ENCODE results near the gene CIT. TPM values are rescaled to one million over a fixed set of nuclear protein-coding genes. Genes with fewer than 3 reads are reported as not detected.

The CIT gene
- total RNA-seq, 1 donor from 2014 or later, result 85.9 TPM

DNA sequence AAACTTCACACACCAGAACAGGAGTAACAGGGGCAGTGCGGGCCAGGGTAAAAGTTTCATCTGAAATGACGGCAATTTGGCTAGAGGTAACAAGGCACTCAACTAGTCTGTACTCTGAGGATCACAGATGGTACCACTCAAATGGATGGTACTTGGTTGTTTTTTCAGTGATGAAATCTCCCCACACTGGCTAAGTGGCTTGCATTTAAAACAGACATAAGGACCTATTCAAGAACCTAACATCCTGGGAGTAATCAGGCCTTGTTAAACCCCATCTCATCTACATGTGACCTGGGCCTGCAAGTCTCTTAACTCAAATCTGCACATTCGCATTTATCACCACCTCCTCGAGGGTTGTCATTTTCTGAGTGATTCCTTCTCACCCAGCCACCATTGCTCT is 118.4 kb downstream of the CIT start:
- no peak for TF ChIP-seq CTCF (conservative IDR thresholded peaks at IDR 0.05)
- Mint-ChIP-seq H3K27me3 (ENCODE audit: low read depth) (no peaks in the 10 kb centered on the region), H3K9me3 (no peaks in the 10 kb centered on the region), H3K4me1 (peaks cover 12% of the 10 kb centered on the region), H3K27ac (ENCODE audit: unreplicated experiment) (peak overlapping the region; percentile 85), H3K4me3 (no peak overlapping the region), H3K36me3 (ENCODE audit: low read depth) (peaks cover 45% of the 10 kb centered on the region)
- DNase-seq (ENCODE audit: low read depth, low spot score), result no peak

DNA sequence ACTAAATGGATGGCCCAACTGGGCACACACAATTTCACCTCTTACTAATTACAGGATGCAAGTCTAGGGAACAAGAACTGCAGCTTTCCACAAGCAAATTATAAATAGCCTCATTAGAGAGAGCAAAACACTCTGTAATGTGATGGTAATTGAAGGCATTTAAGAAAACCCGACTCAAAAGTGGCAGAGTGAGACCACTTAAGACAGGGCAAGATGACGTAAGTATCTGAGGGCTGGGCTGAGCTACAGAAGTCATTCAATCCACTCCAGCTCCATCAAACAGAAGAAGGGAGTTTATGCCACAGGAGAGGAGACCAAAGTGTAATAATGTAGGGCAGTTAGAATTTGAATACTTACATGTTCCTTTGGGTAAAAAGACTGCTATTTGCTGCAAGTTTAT is 118.9 kb downstream of the CIT start:
- no peak for DNase-seq (ENCODE audit: low read depth, low spot score)
- Mint-ChIP-seq H3K36me3 (ENCODE audit: low read depth) (peaks cover 41% of the 10 kb centered on the region), H3K4me3 (no peak overlapping the region)

DNA sequence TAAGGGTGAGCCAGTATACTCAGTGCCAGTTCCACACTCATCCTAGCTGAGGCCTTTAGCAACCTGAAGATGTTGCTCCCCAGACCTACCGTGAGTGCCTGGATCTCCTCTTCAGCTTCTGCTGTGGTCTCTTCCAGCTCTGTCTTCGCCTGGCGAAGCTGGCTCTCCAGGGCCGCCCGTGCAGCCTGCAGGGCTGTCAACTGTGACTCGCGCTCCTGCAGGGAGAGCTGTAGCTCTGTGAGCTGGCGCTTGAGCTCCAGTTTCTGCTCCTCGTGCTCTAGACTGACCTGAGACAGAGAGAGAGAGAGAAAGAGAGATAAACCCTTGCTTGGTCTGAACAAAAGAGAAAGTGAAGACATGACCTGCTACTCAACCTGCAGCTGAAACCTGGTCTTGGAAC is 125.2 kb downstream of the CIT start:
- Mint-ChIP-seq H3K4me3 (no peak overlapping the region), H3K4me1 (no peaks in the 10 kb centered on the region), H3K36me3 (ENCODE audit: low read depth) (peaks cover 31% of the 10 kb centered on the region), H3K27ac (ENCODE audit: unreplicated experiment) (peak overlapping the region; percentile 54), H3K9me3 (no peaks in the 10 kb centered on the region), H3K27me3 (ENCODE audit: low read depth) (no peaks in the 10 kb centered on the region)
- no peak for TF ChIP-seq CTCF (conservative IDR thresholded peaks at IDR 0.05)
- no peak for DNase-seq (ENCODE audit: low read depth, low spot score)

More for the DNA sequence above, 118.9 kb downstream of the CIT start:
- no peak for TF ChIP-seq CTCF (conservative IDR thresholded peaks at IDR 0.05)
- no peaks in the 10 kb centered on the region for H3K9me3 Mint-ChIP-seq
- no peak overlapping the region for H3K27ac Mint-ChIP-seq (ENCODE audit: unreplicated experiment)
- H3K27me3 Mint-ChIP-seq (ENCODE audit: low read depth), result no peaks in the 10 kb centered on the region
- H3K4me1 Mint-ChIP-seq, result peaks cover 12% of the 10 kb centered on the region

GRCh38 chr12:119749666-119750065 is 127.5 kb downstream of the CIT start:
- Mint-ChIP-seq H3K4me3 (no peak overlapping the region), H3K27me3 (ENCODE audit: low read depth) (no peaks in the 10 kb centered on the region)
- no peak for TF ChIP-seq CTCF (conservative IDR thresholded peaks at IDR 0.05)

DNA sequence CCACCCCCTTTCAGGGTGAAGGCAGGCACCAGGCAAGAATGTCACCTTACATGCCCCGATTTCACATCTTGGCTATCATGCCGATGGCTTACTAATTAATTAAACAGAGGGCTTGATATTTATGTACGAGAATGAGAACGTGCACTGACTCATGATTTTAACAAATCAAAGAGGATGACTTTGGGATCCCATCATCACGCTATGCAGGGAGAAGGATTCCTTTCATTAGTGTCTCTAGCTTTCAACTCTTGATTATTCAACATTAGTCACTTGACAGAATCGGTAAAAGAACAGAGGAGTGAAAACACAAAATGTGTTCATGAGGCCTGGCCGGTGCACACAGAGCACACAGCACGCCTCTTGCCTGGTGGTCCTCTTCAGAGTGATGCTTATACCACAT is 128.6 kb downstream of the CIT start:
- DNase-seq (ENCODE audit: low read depth, low spot score), result no peak
- no peaks in the 10 kb centered on the region for H3K27me3 Mint-ChIP-seq (ENCODE audit: low read depth)
- no peak overlapping the region for H3K27ac Mint-ChIP-seq (ENCODE audit: unreplicated experiment)
- peaks cover 23% of the 10 kb centered on the region for H3K9me3 Mint-ChIP-seq
- no peak for TF ChIP-seq CTCF (conservative IDR thresholded peaks at IDR 0.05)
- peaks cover 56% of the 10 kb centered on the region for H3K36me3 Mint-ChIP-seq (ENCODE audit: low read depth)
- H3K4me3 Mint-ChIP-seq, result no peak overlapping the region
- H3K4me1 Mint-ChIP-seq, result no peaks in the 10 kb centered on the region

More at GRCh38 chr12:119749666-119750065, 127.5 kb downstream of the CIT start:
- no peak overlapping the region for H3K27ac Mint-ChIP-seq (ENCODE audit: unreplicated experiment)
- no peak for DNase-seq (ENCODE audit: low read depth, low spot score)
- peaks cover 53% of the 10 kb centered on the region for H3K36me3 Mint-ChIP-seq (ENCODE audit: low read depth)
- no peaks in the 10 kb centered on the region for H3K4me1 Mint-ChIP-seq
- peaks cover 16% of the 10 kb centered on the region for H3K9me3 Mint-ChIP-seq

DNA sequence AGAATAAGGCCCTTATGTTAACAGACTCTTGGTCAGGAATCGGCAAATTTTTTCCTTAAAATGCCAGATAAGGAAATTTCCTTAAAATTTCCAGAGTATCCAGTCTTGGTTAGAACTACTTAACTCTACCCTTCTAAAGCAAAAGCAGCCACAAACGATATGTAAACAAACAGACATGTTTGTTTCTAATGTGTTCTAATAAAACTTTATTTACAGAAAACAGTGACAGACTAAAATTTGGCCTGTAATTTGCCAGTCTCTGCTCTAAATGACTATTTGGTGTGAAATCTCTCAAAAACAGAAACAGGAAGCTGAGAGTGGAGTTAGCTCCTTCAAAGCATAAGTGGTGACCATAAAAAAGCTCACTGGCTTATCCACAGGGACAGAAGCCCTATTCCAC is 131.0 kb downstream of the CIT start:
- no peak for TF ChIP-seq CTCF (conservative IDR thresholded peaks at IDR 0.05)
- DNase-seq (ENCODE audit: low read depth, low spot score), result no peak
- Mint-ChIP-seq H3K27me3 (ENCODE audit: low read depth) (no peaks in the 10 kb centered on the region), H3K4me3 (no peak overlapping the region), H3K27ac (ENCODE audit: unreplicated experiment) (no peak overlapping the region), H3K9me3 (peaks cover 23% of the 10 kb centered on the region), H3K36me3 (ENCODE audit: low read depth) (peaks cover 63% of the 10 kb centered on the region), H3K4me1 (no peaks in the 10 kb centered on the region)

Measured in neural crest cell (in vitro differentiated cells).